ENCODE measurements around the gene DDX6.

The DDX6 gene

GRCh38 chr11:118791111-118791960 lies at the start of gene DDX6:
Gene DDX6, minus strand, starts transcription at chr11:118791164. Its CDS starts 4,913 bp downstream, at chr11:118786251.
- peak; percentile 91 for DNase-seq (ENCODE audit: low spot score)
- ATAC-seq (ENCODE audit: low read depth) = peak; percentile 65
- Histone ChIP-seq H3K27me3 (ENCODE audit: insufficient read depth, poor library complexity, severe bottlenecking) (no peaks in the 10 kb centered on the region), H3K36me3 (ENCODE audit: low read depth) (peaks cover 3% of the 10 kb centered on the region), H3K4me1 (ENCODE audit: insufficient read depth, poor library complexity, severe bottlenecking) (peaks cover 10% of the 10 kb centered on the region), H3K4me3 (ENCODE audit: severe bottlenecking) (peak within 1 kb of the TSS; percentile 82), H3K9me3 (ENCODE audit: severe bottlenecking) (no peaks in the 10 kb centered on the region), H3K27ac (ENCODE audit: poor library complexity, severe bottlenecking) (peak within 1 kb of the TSS; percentile 82)
- TF ChIP-seq CTCF (IDR thresholded peaks at IDR 0.05; ENCODE audit: poor library complexity, severe bottlenecking) = peak; percentile 25

- no peak; the same call in 2 of the 3 replicates for ATAC-seq (ENCODE audit: low read depth)
- TF ChIP-seq CTCF (IDR thresholded peaks at IDR 0.05; ENCODE audit: poor library complexity, severe bottlenecking) = no peak
- Histone ChIP-seq H3K36me3 (ENCODE audit: low read depth) (no peaks in the 10 kb centered on the region), H3K4me3 (ENCODE audit: severe bottlenecking) (no peak overlapping the region), H3K4me1 (ENCODE audit: insufficient read depth, poor library complexity, severe bottlenecking) (peaks cover 13% of the 10 kb centered on the region), H3K27me3 (ENCODE audit: insufficient read depth, poor library complexity, severe bottlenecking) (no peaks in the 10 kb centered on the region), H3K9me3 (ENCODE audit: severe bottlenecking) (no peaks in the 10 kb centered on the region), H3K27ac (ENCODE audit: poor library complexity, severe bottlenecking) (no peak overlapping the region)
- DNase-seq (ENCODE audit: low spot score) = no peak
Measured at GRCh38 chr11:118838905-118839553, 48.1 kb upstream of the DDX6 start.

GRCh38 chr11:118837868-118838267 lies 46.9 kb upstream of the DDX6 start:
- H3K4me3 ChIP-seq (ENCODE audit: severe bottlenecking) = no peak overlapping the region
- no peaks in the 10 kb centered on the region for H3K27me3 ChIP-seq (ENCODE audit: insufficient read depth, poor library complexity, severe bottlenecking)
- H3K9me3 ChIP-seq (ENCODE audit: severe bottlenecking) = no peaks in the 10 kb centered on the region
- no peak for TF ChIP-seq CTCF (IDR thresholded peaks at IDR 0.05; ENCODE audit: poor library complexity, severe bottlenecking)
- no peaks in the 10 kb centered on the region for H3K36me3 ChIP-seq (ENCODE audit: low read depth)
- H3K4me1 ChIP-seq (ENCODE audit: insufficient read depth, poor library complexity, severe bottlenecking) = peaks cover 8% of the 10 kb centered on the region
- ATAC-seq (ENCODE audit: low read depth) (no peak), DNase-seq (ENCODE audit: low spot score) (no peak)
- no peak overlapping the region for H3K27ac ChIP-seq (ENCODE audit: poor library complexity, severe bottlenecking)

GRCh38 chr11:118834427-118835028 lies 43.6 kb upstream of the DDX6 start:
- H3K27me3 ChIP-seq (ENCODE audit: insufficient read depth, poor library complexity, severe bottlenecking) = no peaks in the 10 kb centered on the region

More at GRCh38 chr11:118834427-118835028, 43.6 kb upstream of the DDX6 start:
- no peak for ATAC-seq (ENCODE audit: low read depth)
- Histone ChIP-seq H3K27ac (ENCODE audit: poor library complexity, severe bottlenecking) (no peak overlapping the region), H3K36me3 (ENCODE audit: low read depth) (no peaks in the 10 kb centered on the region), H3K4me3 (ENCODE audit: severe bottlenecking) (no peak overlapping the region), H3K4me1 (ENCODE audit: insufficient read depth, poor library complexity, severe bottlenecking) (no peaks in the 10 kb centered on the region), H3K9me3 (ENCODE audit: severe bottlenecking) (no peaks in the 10 kb centered on the region)
- DNase-seq (ENCODE audit: low spot score) = no peak
- TF ChIP-seq CTCF (IDR thresholded peaks at IDR 0.05; ENCODE audit: poor library complexity, severe bottlenecking) = no peak
